ENCODE results near the gene AP3B1.

- TF ChIP-seq, protein P1, sequence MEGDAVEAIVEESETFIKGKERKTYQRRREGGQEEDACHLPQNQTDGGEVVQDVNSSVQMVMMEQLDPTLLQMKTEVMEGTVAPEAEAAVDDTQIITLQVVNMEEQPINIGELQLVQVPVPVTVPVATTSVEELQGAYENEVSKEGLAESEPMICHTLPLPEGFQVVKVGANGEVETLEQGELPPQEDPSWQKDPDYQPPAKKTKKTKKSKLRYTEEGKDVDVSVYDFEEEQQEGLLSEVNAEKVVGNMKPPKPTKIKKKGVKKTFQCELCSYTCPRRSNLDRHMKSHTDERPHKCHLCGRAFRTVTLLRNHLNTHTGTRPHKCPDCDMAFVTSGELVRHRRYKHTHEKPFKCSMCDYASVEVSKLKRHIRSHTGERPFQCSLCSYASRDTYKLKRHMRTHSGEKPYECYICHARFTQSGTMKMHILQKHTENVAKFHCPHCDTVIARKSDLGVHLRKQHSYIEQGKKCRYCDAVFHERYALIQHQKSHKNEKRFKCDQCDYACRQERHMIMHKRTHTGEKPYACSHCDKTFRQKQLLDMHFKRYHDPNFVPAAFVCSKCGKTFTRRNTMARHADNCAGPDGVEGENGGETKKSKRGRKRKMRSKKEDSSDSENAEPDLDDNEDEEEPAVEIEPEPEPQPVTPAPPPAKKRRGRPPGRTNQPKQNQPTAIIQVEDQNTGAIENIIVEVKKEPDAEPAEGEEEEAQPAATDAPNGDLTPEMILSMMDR (IDR thresholded peaks at IDR 0.05; ENCODE audit: insufficient read depth, low read length, poor library complexity, severe bottlenecking) = no peak
- no peak for TF ChIP-seq EZH2phosphoT487 (conservative IDR thresholded peaks at IDR 0.05; ENCODE audit: low read length)
These were observed 62.3 kb downstream of the AP3B1 start for GRCh38 chr5:78232163-78232562.

All from SU-DHL-6 (cell line).